Left lung (tissue), 10 donors: Measurements from ENCODE around the gene OR3A1. TPM values are rescaled to one million over a fixed set of nuclear protein-coding genes. Genes with fewer than 3 reads are reported as not detected.
"Not testable (repeated sequence)": the region's sequence is repeated elsewhere in the genome, so short reads cannot be mapped to it uniquely, and the experiment has no call there.

Experiments used
- ATAC-seq: fragments of 200-7000 bp; cut with Tn5 transposase; one replicate; pipeline ENCODE4 v1.9.1; 2020; ENCODE audit warnings: moderate library complexity
- DNase-seq, 4 donors: peaks; one replicate each; pipeline ENCODE4 v3.0.0-alpha.2; 2013 to 2020
- H3K27ac ChIP-seq, 2 donors: fragments of 200-600 bp; sonication (generic) in 1 of 2; one replicate each; pipeline versions ENCODE4 v1.5.0 to v1.8.0; 2020 to 2021
- H3K27me3 ChIP-seq, 2 donors: fragments of 200-600 bp; sonication (generic) in 1 of 2; one replicate each; pipeline versions ENCODE4 v1.5.0 to v1.8.0; 2020 to 2021
- H3K36me3 ChIP-seq, 2 donors: fragments of 200-600 bp; sonication (generic) in 1 of 2; one replicate each; pipeline versions ENCODE4 v1.5.0 to v1.8.0; 2020 to 2021
- H3K4me1 ChIP-seq, 2 donors: fragments of 200-600 bp; one replicate each; pipeline ENCODE4 v1.8.0; 2021
- H3K4me3 ChIP-seq, 2 donors: fragments of 200-600 bp; sonication (generic) in 1 of 2; one replicate each; pipeline versions ENCODE4 v1.5.0 to v1.8.0; 2020 to 2021; ENCODE audit warnings: mild to moderate bottlenecking in 1 of 2
- H3K9me3 ChIP-seq, 2 donors: fragments of 200-600 bp; sonication (generic) in 1 of 2; one replicate each; pipeline versions ENCODE4 v1.5.0 to v1.8.0; 2020 to 2021
- CTCF ChIP-seq, 2 donors: fragments of 200-600 bp; sonication (generic) in 1 of 2; IDR thresholded peaks; one replicate each; pipeline versions ENCODE4 v1.5.0 to v1.8.0; 2021; ENCODE audit warnings: antibody characterized with exemption in 2 of 2
- intact Hi-C, 2 donors: fragments of 100-400 bp; cut with DNase I; formaldehyde crosslinking; loops; one replicate each; pipeline versions ENCODE4 v1.11.2 to v1.14.2; 2022
- polyA plus RNA-seq, 6 donors: library from polyadenylated mRNA; unstranded; fragments of 120-200 nt; gene quantifications; one replicate each; pipeline ENCODE4 v1.2.1, GENCODE V29; 2013; ENCODE audit not compliant: insufficient read length in 6 of 6
- total RNA-seq, 2 donors: library from RNA; stranded (reverse); fragmentation: NEBNext Ultra II Directional; extraction: Animal tissue kit (Norgen Biotek cat#: 25700); gene quantifications; one replicate each; pipeline ENCODE4 v1.2.1, GENCODE V29; 2021
- donor health status: DM: no; HTN: yes; CAD: no.
- donor health status: DM: no; HTN: no; CAD: no.

Gene OR3A1
- total and polyA plus RNA-seq, 8 donors = 0.13 to 0.20 (median 0.17) TPM; not detected in 5

GRCh38 chr17:3260600-3260999 lies 37.6 kb downstream of the OR3A1 start:
- ATAC-seq (no peak), DNase-seq (no peak)
- H3K4me1 ChIP-seq = no peaks in the 10 kb centered on the region
- no peaks in the 10 kb centered on the region for H3K9me3 ChIP-seq
- no peak for TF ChIP-seq CTCF (IDR thresholded peaks at IDR 0.05)
- peaks cover 0 to 8% of the 10 kb centered on the region in 2 donors for H3K27me3 ChIP-seq
- H3K36me3 ChIP-seq = no peaks in the 10 kb centered on the region
- intact Hi-C loops = no loop called here
- no peak overlapping the region for H3K4me3 ChIP-seq
- H3K27ac ChIP-seq = no peak overlapping the region

DNA sequence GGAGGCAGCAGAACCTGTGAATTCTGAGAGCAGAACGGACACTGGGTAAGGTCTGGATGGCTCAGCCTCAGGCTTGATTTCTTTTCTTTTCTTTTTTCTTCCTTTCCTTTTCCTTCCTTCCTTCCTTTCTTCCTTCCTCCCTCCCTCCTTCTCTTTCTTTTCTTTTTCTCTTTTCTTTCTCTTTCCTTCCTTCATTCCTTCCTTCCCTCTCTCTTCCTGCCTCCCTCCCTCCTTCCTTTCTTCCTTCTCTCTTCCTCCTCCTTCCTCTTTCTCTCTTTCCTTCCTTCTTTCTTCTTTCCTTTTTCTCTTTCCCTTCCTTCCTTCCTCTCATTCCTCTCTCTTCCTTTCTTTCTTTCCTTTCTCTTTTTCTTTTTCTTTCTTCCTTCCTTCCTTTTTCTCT lies 38.0 kb downstream of the OR3A1 start:
- Histone ChIP-seq H3K4me3 (no peak overlapping the region), H3K27ac (no peak overlapping the region), H3K9me3 (no peaks in the 10 kb centered on the region), H3K4me1 (no peaks in the 10 kb centered on the region), H3K27me3 (peaks cover 0 to 8% of the 10 kb centered on the region in 2 donors), H3K36me3 (no peaks in the 10 kb centered on the region)
- DNase-seq = no peak
- ATAC-seq = no peak
- TF ChIP-seq CTCF (IDR thresholded peaks at IDR 0.05) = no peak
- intact Hi-C loops = no loop called here

DNA sequence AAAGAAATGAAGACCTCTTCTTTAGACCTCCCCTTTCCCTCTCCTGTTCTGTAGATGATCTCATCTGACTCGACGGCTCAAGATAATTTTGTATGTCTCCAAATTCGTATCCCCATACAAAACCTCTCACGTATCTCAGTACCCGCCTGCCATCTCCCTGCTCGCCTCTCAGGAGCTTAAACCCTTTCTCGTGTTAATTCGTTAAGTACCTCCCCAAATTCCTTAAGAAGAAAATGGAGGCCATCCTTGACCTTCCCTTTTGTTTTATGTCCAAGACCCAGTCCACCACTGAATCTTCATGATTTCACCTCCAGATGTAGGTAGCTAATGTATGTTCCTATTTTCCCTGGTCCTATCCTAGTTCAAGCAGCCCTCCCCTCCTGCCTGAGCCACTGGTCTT lies 41.6 kb downstream of the OR3A1 start:
- intact Hi-C loops = no loop called here
- DNase-seq (no peak), ATAC-seq (no peak)
- Histone ChIP-seq H3K36me3 (no peaks in the 10 kb centered on the region), H3K27me3 (no peaks in the 10 kb centered on the region), H3K9me3 (no peaks in the 10 kb centered on the region), H3K4me1 (no peaks in the 10 kb centered on the region), H3K4me3 (no peak overlapping the region), H3K27ac (no peak overlapping the region)
- TF ChIP-seq CTCF (IDR thresholded peaks at IDR 0.05) = no peak

- DNase-seq, H3K27me3 ChIP-seq, ATAC-seq, intact Hi-C loops, H3K4me1 ChIP-seq, H3K9me3 ChIP-seq, H3K4me3 ChIP-seq, H3K36me3 ChIP-seq, H3K27ac ChIP-seq: not testable (repeated sequence)
Measured at GRCh38 chr17:3249013-3249412, 49.1 kb downstream of the OR3A1 start.

GRCh38 chr17:3244841-3245240 lies 53.3 kb downstream of the OR3A1 start:
- H3K27ac ChIP-seq, H3K9me3 ChIP-seq, H3K36me3 ChIP-seq, ATAC-seq, H3K27me3 ChIP-seq, H3K4me1 ChIP-seq, intact Hi-C loops, H3K4me3 ChIP-seq, DNase-seq: not testable (repeated sequence)

- H3K27ac ChIP-seq, intact Hi-C loops, H3K4me3 ChIP-seq, H3K36me3 ChIP-seq, DNase-seq, H3K27me3 ChIP-seq, H3K4me1 ChIP-seq, H3K9me3 ChIP-seq, ATAC-seq: not testable (repeated sequence)
Measured at GRCh38 chr17:3241044-3241443, 57.1 kb downstream of the OR3A1 start.

Other genes with a start within 250 kb of the OR3A1 start
- not detected for gene OR1D5, start 234.8 kb downstream of the OR3A1 start, total RNA-seq
- gene OR1D5, start 234.8 kb downstream of the OR3A1 start, polyA plus RNA-seq = not detected
- gene OR1D2, start 193.9 kb downstream of the OR3A1 start, total RNA-seq = not detected
- under 1 TPM in 2 of 6 donors, not detected in 4; 0.03 to 0.04 TPM for gene OR1D2, start 193.9 kb downstream of the OR3A1 start, polyA plus RNA-seq
- gene OR1G1, start 170.8 kb downstream of the OR3A1 start, total RNA-seq = not detected
- gene OR1G1, start 170.8 kb downstream of the OR3A1 start, polyA plus RNA-seq = not detected
- gene OR1A2, start 100.8 kb downstream of the OR3A1 start, total RNA-seq = not detected
- not detected for gene OR1A2, start 100.8 kb downstream of the OR3A1 start, polyA plus RNA-seq
- gene OR1A1, start 90.7 kb downstream of the OR3A1 start, total RNA-seq = not detected
- gene OR1A1, start 90.7 kb downstream of the OR3A1 start, polyA plus RNA-seq = under 1 TPM in 4 of 6 donors, not detected in 2; 0.07 to 0.18 (median 0.13) TPM
- under 1 TPM; 0.24 to 0.87 TPM for gene OR3A2, start 87.9 kb upstream of the OR3A1 start, total RNA-seq
- under 1 TPM; 0.08 to 0.77 (median 0.13) TPM for gene OR3A2, start 87.9 kb upstream of the OR3A1 start, polyA plus RNA-seq
- gene OR1E1, start 100.0 kb upstream of the OR3A1 start, total RNA-seq = not detected
- gene OR1E1, start 100.0 kb upstream of the OR3A1 start, polyA plus RNA-seq = under 1 TPM in 1 of 6 donors, not detected in 5; 0.13 TPM
- not detected for gene OR3A3, start 113.0 kb upstream of the OR3A1 start, total RNA-seq
- gene OR3A3, start 113.0 kb upstream of the OR3A1 start, polyA plus RNA-seq = under 1 TPM in 3 of 6 donors, not detected in 3; 0.06 to 0.09 (median 0.07) TPM
- gene OR1E2, start 135.5 kb upstream of the OR3A1 start, total RNA-seq = not detected
- gene OR1E2, start 135.5 kb upstream of the OR3A1 start, polyA plus RNA-seq = not detected
- gene SPATA22, start 173.5 kb upstream of the OR3A1 start, total RNA-seq = 1 to 10 TPM in 1 of 2 donors, under 1 TPM in 1; 0.26 to 1.4 TPM
- 1 to 10 TPM in 1 of 6 donors, under 1 TPM in 4, not detected in 1; 0.25 to 1.0 (median 0.40) TPM for gene SPATA22, start 173.5 kb upstream of the OR3A1 start, polyA plus RNA-seq
- gene ASPA, start 177.6 kb upstream of the OR3A1 start, total RNA-seq = 1 to 10 TPM; 6.5 to 7.1 TPM
- gene ASPA, start 177.6 kb upstream of the OR3A1 start, polyA plus RNA-seq = 10 to 100 TPM; 36.0 to 68.9 (median 48.5) TPM